H1 (cell line): Measurements from ENCODE around the gene LTBP3. TPM values are rescaled to one million over a fixed set of nuclear protein-coding genes. Genes with fewer than 3 reads are reported as not detected.

ENCODE experiments used
- CHD7 ChIP-seq: fragments of 300-600 bp; sonication (generic); IDR thresholded peaks from 2 replicates; pipeline ENCODE4 v1.7.1; 2012; ENCODE audit warnings: low read length, moderate library complexity, mild to moderate bottlenecking, inconsistent platforms; ENCODE audit not compliant: insufficient replicate concordance
- RXRA ChIP-seq: IDR thresholded peaks from 2 replicates; pipeline ENCODE4 v1.6.1; 2011; ENCODE audit warnings: low read depth, mild to moderate bottlenecking, low read length, moderate library complexity; ENCODE audit not compliant: insufficient read depth
- TAF1 ChIP-seq: IDR thresholded peaks from 2 replicates; pipeline ENCODE4 v1.6.1; 2011; ENCODE audit warnings: mild to moderate bottlenecking, low read depth, low read length
- polyA plus RNA-seq, 7 experiments: library from polyadenylated mRNA; depleted of rRNA in 3 of 7; stranded (reverse) in 5 of 7; unstranded in 2 of 7; fragments of >200 nt in 5 of 7; fragments of 200-250 nt in 2 of 7; gene quantifications; 1 replicate in 5 of 7; 2 replicates in 1 of 7; 4 replicates in 1 of 7; pipeline versions ENCODE4 v1.2.1 to v1.2.3, GENCODE V29; 2011 to 2013; ENCODE audit warnings: missing spikeins in 2 of 7, mixed read lengths in 2 of 7
- total RNA-seq: library from RNA; stranded (reverse); fragmentation: NEBNext Ultra II Directional; extraction: Animal tissue kit (Norgen Biotek cat#: 25700); gene quantifications from 2 replicates; pipeline ENCODE4 v1.2.1, GENCODE V29; 2021
- TF ChIP-seq, protein P1 (sequence below), 3 experiments: IDR thresholded peaks; 1 replicate in 2 of 3; 2 replicates in 1 of 3; pipeline versions ENCODE4 v1.5.1 to v1.6.1; 2011; ENCODE audit warnings: low read length in 3 of 3, mild to moderate bottlenecking in 3 of 3, inconsistent platforms in 2 of 3, low read depth in 1 of 3, moderate library complexity in 1 of 3; ENCODE audit not compliant: insufficient read depth in 1 of 3; ENCODE audit errors: control extremely low read depth in 1 of 3

LTBP3 gene
- total and polyA plus RNA-seq, 2 of the 8 experiments (the other 6 are each of a cell fraction or from before 2014, with no cell fraction given) = 12.8 to 17.8 TPM

DNA sequence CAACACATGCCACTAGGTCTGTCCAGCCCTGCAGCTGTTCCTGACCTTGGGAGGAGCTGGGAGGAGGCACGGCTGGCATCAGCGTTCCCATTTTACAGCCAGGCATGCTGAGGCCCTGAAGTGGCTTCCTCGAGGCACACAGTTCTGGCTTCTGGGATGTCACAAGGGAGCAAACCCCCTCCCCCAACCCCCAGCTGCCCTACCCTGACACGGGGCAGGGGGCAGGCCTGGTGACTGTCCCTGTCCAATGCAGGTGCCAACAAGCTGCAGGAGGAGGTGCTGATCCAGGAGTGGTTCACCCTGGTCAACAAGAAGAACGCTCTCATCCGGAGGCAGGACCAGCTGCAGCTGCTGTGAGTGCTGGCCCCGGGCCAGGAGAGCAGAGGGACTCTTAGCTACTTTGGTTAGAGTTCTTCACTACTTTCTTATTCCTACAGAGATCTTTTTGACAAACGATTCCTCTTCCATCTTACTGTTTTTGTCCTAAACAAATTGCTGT lies 32.1 kb upstream of the LTBP3 start (continued):
- TF ChIP-seq CHD7 (no peak), TAF1 (no peak), RXRA (no peak)
- TF ChIP-seq, protein P1, sequence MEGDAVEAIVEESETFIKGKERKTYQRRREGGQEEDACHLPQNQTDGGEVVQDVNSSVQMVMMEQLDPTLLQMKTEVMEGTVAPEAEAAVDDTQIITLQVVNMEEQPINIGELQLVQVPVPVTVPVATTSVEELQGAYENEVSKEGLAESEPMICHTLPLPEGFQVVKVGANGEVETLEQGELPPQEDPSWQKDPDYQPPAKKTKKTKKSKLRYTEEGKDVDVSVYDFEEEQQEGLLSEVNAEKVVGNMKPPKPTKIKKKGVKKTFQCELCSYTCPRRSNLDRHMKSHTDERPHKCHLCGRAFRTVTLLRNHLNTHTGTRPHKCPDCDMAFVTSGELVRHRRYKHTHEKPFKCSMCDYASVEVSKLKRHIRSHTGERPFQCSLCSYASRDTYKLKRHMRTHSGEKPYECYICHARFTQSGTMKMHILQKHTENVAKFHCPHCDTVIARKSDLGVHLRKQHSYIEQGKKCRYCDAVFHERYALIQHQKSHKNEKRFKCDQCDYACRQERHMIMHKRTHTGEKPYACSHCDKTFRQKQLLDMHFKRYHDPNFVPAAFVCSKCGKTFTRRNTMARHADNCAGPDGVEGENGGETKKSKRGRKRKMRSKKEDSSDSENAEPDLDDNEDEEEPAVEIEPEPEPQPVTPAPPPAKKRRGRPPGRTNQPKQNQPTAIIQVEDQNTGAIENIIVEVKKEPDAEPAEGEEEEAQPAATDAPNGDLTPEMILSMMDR (IDR thresholded peaks at IDR 0.05; ENCODE audit: control extremely low read depth in 1 of 3, insufficient read depth in 1 of 3, low read depth in 1 of 3, low read length in 3 of 3) = no peak
